Sigmoid colon (tissue), 7 donors: ENCODE measurements around the gene PTH1R. TPM values are rescaled to one million over a fixed set of nuclear protein-coding genes. Genes with fewer than 3 reads are reported as not detected.

Experiments used
- DNase-seq: peaks from one replicate; pipeline ENCODE4 v3.0.0-alpha.2; 2019
- H3K27ac ChIP-seq, 4 donors: fragments of 200-600 bp; sonication (generic); one replicate each; pipeline ENCODE4 v1.5.1; 2016 to 2019; ENCODE audit warnings: mild to moderate bottlenecking in 1 of 4
- H3K27me3 ChIP-seq, 3 donors: fragments of 200-600 bp; sonication (generic); one replicate each; pipeline ENCODE4 v1.5.1; 2019; ENCODE audit warnings: mild to moderate bottlenecking in 1 of 3
- H3K36me3 ChIP-seq, 4 donors: fragments of 200-600 bp; sonication (generic); one replicate each; pipeline ENCODE4 v1.5.1; 2016 to 2019
- H3K4me1 ChIP-seq, 4 donors: fragments of 200-600 bp; sonication (generic); one replicate each; pipeline ENCODE4 v1.5.1; 2017 to 2019
- H3K4me3 ChIP-seq, 4 donors: fragments of 200-600 bp; sonication (generic); one replicate each; pipeline ENCODE4 v1.5.1; 2017 to 2019; ENCODE audit warnings: mild to moderate bottlenecking in 2 of 4, moderate library complexity in 1 of 4
- H3K9me3 ChIP-seq, 4 donors: fragments of 200-600 bp in 3 of 4; sonication (generic) in 3 of 4; one replicate each; pipeline versions ENCODE4 v1.5.1 to v1.6.1; 2013 to 2019
- EP300 ChIP-seq, 4 donors: sonication (generic); formaldehyde crosslinking; IDR thresholded peaks; one replicate each; pipeline ENCODE4 v1.6.1; 2017; ENCODE audit warnings: antibody characterized with exemption in 4 of 4
- POLR2A ChIP-seq, 2 donors: fragments of 450-650 bp; IDR thresholded peaks; one replicate each; pipeline ENCODE4 v1.6.1; 2016; ENCODE audit warnings: antibody characterized with exemption in 2 of 2, mild to moderate bottlenecking in 2 of 2, moderate library complexity in 2 of 2
- POLR2AphosphoS5 ChIP-seq, 4 donors: sonication (generic); formaldehyde crosslinking; IDR thresholded peaks; one replicate each; pipeline ENCODE4 v1.6.1; 2017; ENCODE audit warnings: antibody characterized with exemption in 4 of 4
- WGBS, 2 donors: extraction: QIAGEN DNeasy Blood & Tissue Kit; methylation state at CpG; one replicate each; pipeline ENCODE4 v1.1.7; 2013; 5-methylcytosine and 5-hydroxymethylcytosine counted together
- intact Hi-C: fragments of 100-400 bp; cut with DNase I; formaldehyde crosslinking; loops from one replicate; pipeline ENCODE4 v1.15.1; 2023
- polyA plus RNA-seq, 3 donors: library from polyadenylated mRNA; stranded (reverse); fragments of 200-250 nt; gene quantifications; one replicate each; pipeline ENCODE4 v1.2.3, GENCODE V29; 2013
- total RNA-seq, 4 donors: library from RNA; depleted of rRNA; stranded (reverse); fragments of >200 nt; gene quantifications; one replicate each; pipeline ENCODE4 v1.1.0, GENCODE V29; 2016
- TF ChIP-seq, protein P1 (sequence below), 4 experiments: fragments of 450-650 bp in 3 of 4; fragments of 200-600 bp in 1 of 4; IDR thresholded peaks; one replicate each; pipeline ENCODE4 v1.5.1; 2016 to 2019; ENCODE audit warnings: antibody characterized with exemption in 4 of 4, mild to moderate bottlenecking in 3 of 4, moderate library complexity in 2 of 4
- donor health status: healthy with polysubstance abuse.
- donor health status: Bipolar disorder and iron deficiency.
- donor health status: healthy.

PTH1R gene
- total and polyA plus RNA-seq, 7 donors, result 1.2 to 9.0 (median 4.6) TPM

- H3K36me3 ChIP-seq, result no peaks in the 10 kb centered on the region
- H3K4me1 ChIP-seq, result peaks cover 0 to 24% (median 19%) of the 10 kb centered on the region in 4 donors
- H3K27ac ChIP-seq, result no peak overlapping the region
- no peaks in the 10 kb centered on the region for H3K9me3 ChIP-seq
- TF ChIP-seq POLR2A (IDR thresholded peaks at IDR 0.05), result no peak
- TF ChIP-seq, protein P1, sequence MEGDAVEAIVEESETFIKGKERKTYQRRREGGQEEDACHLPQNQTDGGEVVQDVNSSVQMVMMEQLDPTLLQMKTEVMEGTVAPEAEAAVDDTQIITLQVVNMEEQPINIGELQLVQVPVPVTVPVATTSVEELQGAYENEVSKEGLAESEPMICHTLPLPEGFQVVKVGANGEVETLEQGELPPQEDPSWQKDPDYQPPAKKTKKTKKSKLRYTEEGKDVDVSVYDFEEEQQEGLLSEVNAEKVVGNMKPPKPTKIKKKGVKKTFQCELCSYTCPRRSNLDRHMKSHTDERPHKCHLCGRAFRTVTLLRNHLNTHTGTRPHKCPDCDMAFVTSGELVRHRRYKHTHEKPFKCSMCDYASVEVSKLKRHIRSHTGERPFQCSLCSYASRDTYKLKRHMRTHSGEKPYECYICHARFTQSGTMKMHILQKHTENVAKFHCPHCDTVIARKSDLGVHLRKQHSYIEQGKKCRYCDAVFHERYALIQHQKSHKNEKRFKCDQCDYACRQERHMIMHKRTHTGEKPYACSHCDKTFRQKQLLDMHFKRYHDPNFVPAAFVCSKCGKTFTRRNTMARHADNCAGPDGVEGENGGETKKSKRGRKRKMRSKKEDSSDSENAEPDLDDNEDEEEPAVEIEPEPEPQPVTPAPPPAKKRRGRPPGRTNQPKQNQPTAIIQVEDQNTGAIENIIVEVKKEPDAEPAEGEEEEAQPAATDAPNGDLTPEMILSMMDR (IDR thresholded peaks at IDR 0.05), result no peak
- no peak for TF ChIP-seq POLR2AphosphoS5 (IDR thresholded peaks at IDR 0.05)
- no peak for TF ChIP-seq EP300 (IDR thresholded peaks at IDR 0.05)
- 91 to 97% methylated on average over 1 of the region's 1 CpG for WGBS, 2 donors
- no peaks in the 10 kb centered on the region for H3K27me3 ChIP-seq
- intact Hi-C loops, result loop anchor here (5.0 kb wide), 1 partner anchor 43 kb away; no protein-coding TSS in a partner anchor
- no peak for DNase-seq
- no peak overlapping the region for H3K4me3 ChIP-seq
Measured at GRCh38 chr3:46890132-46890531, 12.6 kb downstream of the PTH1R start.

DNA sequence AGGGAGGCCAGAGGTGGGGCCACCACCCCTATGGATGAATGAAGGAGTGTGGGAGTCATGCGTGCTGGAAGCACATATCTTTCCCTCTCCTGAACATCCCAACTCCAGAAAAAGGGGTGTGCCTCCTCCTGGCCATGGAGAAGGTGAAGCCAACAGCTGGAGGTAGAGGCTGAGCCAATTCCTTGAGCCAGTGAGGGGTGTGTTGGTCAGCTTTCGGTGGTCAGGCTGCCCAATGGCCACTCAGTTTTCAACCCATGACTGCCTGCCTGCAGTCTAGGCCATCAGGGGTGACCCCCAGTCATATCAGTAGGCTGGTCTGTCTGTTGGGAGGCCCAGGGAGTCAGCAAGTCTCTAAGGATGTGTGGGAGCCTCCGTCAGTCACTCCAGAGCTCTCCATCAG is 13.6 kb downstream of the PTH1R start:
- intact Hi-C loops, result loop anchor here (5.0 kb wide), 1 partner anchor 44 kb away; no protein-coding TSS in a partner anchor
- no peak for TF ChIP-seq POLR2A (IDR thresholded peaks at IDR 0.05)
- no peak for TF ChIP-seq EP300 (IDR thresholded peaks at IDR 0.05)
- no peak for TF ChIP-seq POLR2AphosphoS5 (IDR thresholded peaks at IDR 0.05)
- TF ChIP-seq, protein P1 (IDR thresholded peaks at IDR 0.05), result no peak
- Histone ChIP-seq H3K36me3 (no peaks in the 10 kb centered on the region), H3K27me3 (no peaks in the 10 kb centered on the region), H3K4me1 (peaks cover 0 to 24% (median 19%) of the 10 kb centered on the region in 4 donors), H3K27ac (no peak overlapping the region), H3K9me3 (no peaks in the 10 kb centered on the region), H3K4me3 (no peak overlapping the region)
- DNase-seq, result no peak
- WGBS, 2 donors, result 87 to 89% methylated on average over 3 of the region's 3 CpGs

GRCh38 chr3:46892285-46893145 is 15.0 kb downstream of the PTH1R start:
- TF ChIP-seq, protein P1 (IDR thresholded peaks at IDR 0.05), result no peak
- TF ChIP-seq POLR2AphosphoS5 (IDR thresholded peaks at IDR 0.05), result peak in 3 of 4 donors; percentile 20 to 65 (median 23)
- Histone ChIP-seq H3K4me1 (peaks cover 0 to 24% (median 19%) of the 10 kb centered on the region in 4 donors), H3K9me3 (no peaks in the 10 kb centered on the region), H3K4me3 (peak overlapping the region; percentile 2 to 53 (median 43)), H3K36me3 (no peaks in the 10 kb centered on the region), H3K27me3 (peaks cover 0 to 4% (median 0%) of the 10 kb centered on the region in 3 donors), H3K27ac (peak overlapping the region in 3 of 4 donors; percentile 17 to 59 (median 52))
- peak; percentile 90 for DNase-seq
- intact Hi-C loops, result loop anchor here (5.0 kb wide), 1 partner anchor 45 kb away; no protein-coding TSS in a partner anchor
- 5 to 8% methylated on average over 58 of the region's 58 CpGs for WGBS, 2 donors

DNA sequence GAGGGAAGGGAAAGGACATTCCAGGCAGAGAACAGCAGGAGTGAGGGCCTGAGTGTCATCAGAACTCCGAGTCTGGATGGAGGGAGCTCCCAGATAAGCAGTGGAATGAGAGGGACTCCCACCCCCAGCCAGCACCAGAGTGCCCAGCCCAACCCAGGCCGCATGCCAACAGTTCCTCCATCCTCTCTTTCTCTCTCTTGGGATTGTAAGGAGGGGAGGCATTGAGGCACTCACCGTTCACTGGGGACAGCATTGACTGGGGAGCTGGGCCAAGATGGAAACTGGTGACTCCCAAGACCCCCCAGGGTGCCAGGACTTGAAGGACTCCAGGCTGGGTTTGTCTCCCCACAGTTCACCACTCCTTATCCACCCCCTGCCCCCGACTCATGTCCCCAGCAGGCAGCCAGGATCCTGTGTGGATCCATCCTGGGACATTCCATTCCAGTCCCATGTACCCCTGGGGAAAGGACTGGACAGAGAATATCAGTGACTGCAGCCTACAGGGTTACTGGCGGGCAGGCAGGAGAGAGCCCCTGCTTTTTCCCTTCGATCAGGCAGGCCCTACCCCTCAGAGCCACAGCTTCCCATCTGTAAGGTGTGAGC is 15.7 kb downstream of the PTH1R start:
- H3K4me3 ChIP-seq, result no peak overlapping the region
- H3K27me3 ChIP-seq, result peaks cover 4 to 12% (median 4%) of the 10 kb centered on the region in 3 donors
- H3K36me3 ChIP-seq, result no peaks in the 10 kb centered on the region
- peak overlapping the region in 3 of 4 donors; percentile 17 to 59 (median 43) for H3K27ac ChIP-seq
- 55 to 76% methylated on average over 6 of the region's 6 CpGs for WGBS, 2 donors
- no peaks in the 10 kb centered on the region for H3K9me3 ChIP-seq
- no peak for DNase-seq
- intact Hi-C loops, result loop anchor here (5.0 kb wide), 1 partner anchor 46 kb away; no protein-coding TSS in a partner anchor
- peaks cover 0 to 25% (median 21%) of the 10 kb centered on the region in 4 donors for H3K4me1 ChIP-seq
- TF ChIP-seq POLR2A (IDR thresholded peaks at IDR 0.05) (no peak), POLR2AphosphoS5 (IDR thresholded peaks at IDR 0.05) (no peak), EP300 (IDR thresholded peaks at IDR 0.05) (no peak)

GRCh38 chr3:46893763-46894162 is 16.2 kb downstream of the PTH1R start:
- intact Hi-C loops, result loop anchor here (5.0 kb wide), 1 partner anchor 46 kb away; no protein-coding TSS in a partner anchor
- DNase-seq, result no peak
- Histone ChIP-seq H3K4me1 (peaks cover 0 to 31% (median 27%) of the 10 kb centered on the region in 4 donors), H3K4me3 (no peak overlapping the region), H3K27me3 (peaks cover 9 to 17% (median 10%) of the 10 kb centered on the region in 3 donors), H3K27ac (no peak overlapping the region), H3K9me3 (no peaks in the 10 kb centered on the region), H3K36me3 (no peaks in the 10 kb centered on the region)
- WGBS, 2 donors, result 33 to 75% methylated on average over 9 of the region's 9 CpGs
- TF ChIP-seq EP300 (IDR thresholded peaks at IDR 0.05) (no peak), POLR2AphosphoS5 (IDR thresholded peaks at IDR 0.05) (no peak), POLR2A (IDR thresholded peaks at IDR 0.05) (no peak)
- TF ChIP-seq, protein P1 (IDR thresholded peaks at IDR 0.05), result no peak
